Measurements from ENCODE around the gene B4GAT1.

DNA sequence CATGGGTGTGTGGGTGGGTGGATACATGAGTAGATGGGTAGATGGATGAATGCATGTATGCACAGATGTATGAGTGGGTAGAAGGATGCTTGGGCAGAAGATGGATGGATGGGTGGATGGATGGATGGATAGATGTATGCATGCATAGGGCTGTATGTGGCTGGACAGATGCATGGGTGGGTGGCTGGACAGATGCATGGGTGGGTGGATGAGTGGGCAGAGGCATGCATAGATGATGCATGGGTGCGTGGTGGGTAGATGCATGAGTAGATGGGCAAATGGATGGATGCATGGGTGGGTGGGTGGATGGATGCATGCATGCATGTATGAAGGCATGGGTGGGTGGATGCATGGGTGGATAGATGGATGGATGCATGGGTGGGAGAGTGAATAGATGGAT lies 23.7 kb downstream of the B4GAT1 start:
- TF ChIP-seq CTCF (IDR thresholded peaks at IDR 0.05; ENCODE audit: insufficient read depth, low read depth, low read length) (no peak), EZH2 (IDR thresholded peaks at IDR 0.05; ENCODE audit: insufficient read depth, low read length) (no peak)

Data from astrocyte (in vitro differentiated cells and primary cell).